ENCODE results near the gene MAPK1.

DNA sequence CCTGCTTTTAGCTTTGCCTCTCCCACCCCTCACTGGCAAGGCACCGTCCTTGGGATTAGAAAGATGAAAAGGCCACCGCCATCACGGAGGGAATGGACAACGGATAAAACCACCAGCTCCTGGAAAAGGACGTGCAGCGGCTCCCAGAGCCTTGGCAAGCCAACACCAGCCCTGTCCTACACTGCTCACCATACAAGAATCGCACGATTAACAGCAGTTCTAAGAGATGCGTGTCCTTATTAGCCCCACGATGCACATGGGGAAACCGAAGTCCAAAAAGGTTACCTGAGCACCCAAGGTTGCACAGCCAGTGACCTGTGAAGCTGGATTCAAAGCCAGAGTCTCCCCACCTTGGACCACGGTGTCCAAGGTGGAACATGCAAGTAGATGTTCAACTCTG is 139.2 kb downstream of the MAPK1 start:
- no peak for TF ChIP-seq POLR2AphosphoS5 (IDR thresholded peaks at IDR 0.05; ENCODE audit: low read depth, low read length)
- TF ChIP-seq POLR2A (IDR thresholded peaks at IDR 0.05; ENCODE audit: low read depth, low read length), result no peak

All from GM12892 (cell line).